ENCODE results near the gene C6.
"Not testable (repeated sequence)": the region's sequence is repeated elsewhere in the genome, so short reads cannot be mapped to it uniquely, and the experiment has no call there.

The C6 gene

GRCh38 chr5:41230276-41230675 is 16.9 kb upstream of the C6 start:
- H3K27ac ChIP-seq (ENCODE audit: low read length); H3K4me1 ChIP-seq (ENCODE audit: control insufficient read depth in 1 of 2, insufficient read depth in 2 of 2, low read length in 2 of 2); H3K27me3 ChIP-seq (ENCODE audit: low read depth, low read length); H3K4me3 ChIP-seq (ENCODE audit: low read depth in 1 of 2, low read length in 2 of 2); H3K9me3 ChIP-seq (ENCODE audit: control insufficient read depth in 1 of 2, low read length in 2 of 2); H3K36me3 ChIP-seq (ENCODE audit: control insufficient read depth in 1 of 2, insufficient read depth in 2 of 2, low read length in 2 of 2): not testable (repeated sequence)

- peaks cover 0 to 4% of the 10 kb centered on the region in 2 donors for H3K9me3 ChIP-seq (ENCODE audit: control insufficient read depth in 1 of 2, low read length in 2 of 2)
- no peak overlapping the region for H3K27ac ChIP-seq (ENCODE audit: low read length)
- no peak overlapping the region for H3K4me3 ChIP-seq (ENCODE audit: low read depth in 1 of 2, low read length in 2 of 2)
- H3K4me1 ChIP-seq (ENCODE audit: control insufficient read depth in 1 of 2, insufficient read depth in 2 of 2, low read length in 2 of 2): peaks cover 0 to 4% of the 10 kb centered on the region in 2 donors
- H3K36me3 ChIP-seq (ENCODE audit: control insufficient read depth in 1 of 2, insufficient read depth in 2 of 2, low read length in 2 of 2): no peaks in the 10 kb centered on the region
- no peaks in the 10 kb centered on the region for H3K27me3 ChIP-seq (ENCODE audit: low read depth, low read length)
These were observed 10.6 kb upstream of the C6 start for GRCh38 chr5:41223962-41224361.

GRCh38 chr5:41219658-41220269 is 6.4 kb upstream of the C6 start:
- peaks cover 0 to 4% of the 10 kb centered on the region in 2 donors for H3K4me1 ChIP-seq (ENCODE audit: control insufficient read depth in 1 of 2, insufficient read depth in 2 of 2, low read length in 2 of 2)
- H3K4me3 ChIP-seq (ENCODE audit: low read depth in 1 of 2, low read length in 2 of 2): no peak overlapping the region
- no peaks in the 10 kb centered on the region for H3K27me3 ChIP-seq (ENCODE audit: low read depth, low read length)
- no peaks in the 10 kb centered on the region for H3K9me3 ChIP-seq (ENCODE audit: control insufficient read depth in 1 of 2, low read length in 2 of 2)
- no peak overlapping the region for H3K27ac ChIP-seq (ENCODE audit: low read length)
- no peaks in the 10 kb centered on the region for H3K36me3 ChIP-seq (ENCODE audit: control insufficient read depth in 1 of 2, insufficient read depth in 2 of 2, low read length in 2 of 2)

GRCh38 chr5:41218929-41219657 is 5.8 kb upstream of the C6 start:
- Histone ChIP-seq H3K9me3 (ENCODE audit: control insufficient read depth in 1 of 2, low read length in 2 of 2) (no peaks in the 10 kb centered on the region), H3K27ac (ENCODE audit: low read length) (no peak overlapping the region), H3K27me3 (ENCODE audit: low read depth, low read length) (no peaks in the 10 kb centered on the region), H3K4me3 (ENCODE audit: low read depth in 1 of 2, low read length in 2 of 2) (no peak overlapping the region), H3K4me1 (ENCODE audit: control insufficient read depth in 1 of 2, insufficient read depth in 2 of 2, low read length in 2 of 2) (peaks cover 0 to 4% of the 10 kb centered on the region in 2 donors), H3K36me3 (ENCODE audit: control insufficient read depth in 1 of 2, insufficient read depth in 2 of 2, low read length in 2 of 2) (no peaks in the 10 kb centered on the region)

- no peaks in the 10 kb centered on the region for H3K9me3 ChIP-seq (ENCODE audit: control insufficient read depth in 1 of 2, low read length in 2 of 2)
- no peak overlapping the region for H3K4me3 ChIP-seq (ENCODE audit: low read depth in 1 of 2, low read length in 2 of 2)
- peaks cover 0 to under 1% of the 10 kb centered on the region in 2 donors for H3K4me1 ChIP-seq (ENCODE audit: control insufficient read depth in 1 of 2, insufficient read depth in 2 of 2, low read length in 2 of 2)
- H3K27ac ChIP-seq (ENCODE audit: low read length): no peak overlapping the region
- no peaks in the 10 kb centered on the region for H3K27me3 ChIP-seq (ENCODE audit: low read depth, low read length)
- no peaks in the 10 kb centered on the region for H3K36me3 ChIP-seq (ENCODE audit: control insufficient read depth in 1 of 2, insufficient read depth in 2 of 2, low read length in 2 of 2)
These were observed 850 bp upstream of the C6 start for GRCh38 chr5:41214182-41214581.

GRCh38 chr5:41212935-41213334 is 397 bp downstream of the C6 start:
- H3K4me3 ChIP-seq (ENCODE audit: low read depth in 1 of 2, low read length in 2 of 2): no peak overlapping the region
- no peaks in the 10 kb centered on the region for H3K27me3 ChIP-seq (ENCODE audit: low read depth, low read length)

GRCh38 chr5:41211417-41211816 is 1.9 kb downstream of the C6 start:
- Histone ChIP-seq H3K27ac (ENCODE audit: low read length) (no peak overlapping the region), H3K27me3 (ENCODE audit: low read depth, low read length) (no peaks in the 10 kb centered on the region), H3K36me3 (ENCODE audit: control insufficient read depth in 1 of 2, insufficient read depth in 2 of 2, low read length in 2 of 2) (no peaks in the 10 kb centered on the region), H3K4me3 (ENCODE audit: low read depth in 1 of 2, low read length in 2 of 2) (no peak overlapping the region), H3K4me1 (ENCODE audit: control insufficient read depth in 1 of 2, insufficient read depth in 2 of 2, low read length in 2 of 2) (no peaks in the 10 kb centered on the region), H3K9me3 (ENCODE audit: control insufficient read depth in 1 of 2, low read length in 2 of 2) (no peaks in the 10 kb centered on the region)

More at GRCh38 chr5:41212935-41213334, 397 bp downstream of the C6 start:
- Histone ChIP-seq H3K27ac (ENCODE audit: low read length) (no peak overlapping the region), H3K36me3 (ENCODE audit: control insufficient read depth in 1 of 2, insufficient read depth in 2 of 2, low read length in 2 of 2) (no peaks in the 10 kb centered on the region), H3K4me1 (ENCODE audit: control insufficient read depth in 1 of 2, insufficient read depth in 2 of 2, low read length in 2 of 2) (no peaks in the 10 kb centered on the region), H3K9me3 (ENCODE audit: control insufficient read depth in 1 of 2, low read length in 2 of 2) (no peaks in the 10 kb centered on the region)

- H3K9me3 ChIP-seq (ENCODE audit: control insufficient read depth in 1 of 2, low read length in 2 of 2); H3K27ac ChIP-seq (ENCODE audit: low read length); H3K4me1 ChIP-seq (ENCODE audit: control insufficient read depth in 1 of 2, insufficient read depth in 2 of 2, low read length in 2 of 2); H3K4me3 ChIP-seq (ENCODE audit: low read depth in 1 of 2, low read length in 2 of 2); H3K27me3 ChIP-seq (ENCODE audit: low read depth, low read length); H3K36me3 ChIP-seq (ENCODE audit: control insufficient read depth in 1 of 2, insufficient read depth in 2 of 2, low read length in 2 of 2): not testable (repeated sequence)
These were observed 7.9 kb downstream of the C6 start for GRCh38 chr5:41205475-41205874.

- H3K36me3 ChIP-seq (ENCODE audit: control insufficient read depth in 1 of 2, insufficient read depth in 2 of 2, low read length in 2 of 2): no peaks in the 10 kb centered on the region
- no peaks in the 10 kb centered on the region for H3K9me3 ChIP-seq (ENCODE audit: control insufficient read depth in 1 of 2, low read length in 2 of 2)
- no peak overlapping the region for H3K27ac ChIP-seq (ENCODE audit: low read length)
- no peaks in the 10 kb centered on the region for H3K4me1 ChIP-seq (ENCODE audit: control insufficient read depth in 1 of 2, insufficient read depth in 2 of 2, low read length in 2 of 2)
- no peaks in the 10 kb centered on the region for H3K27me3 ChIP-seq (ENCODE audit: low read depth, low read length)
- no peak overlapping the region for H3K4me3 ChIP-seq (ENCODE audit: low read depth in 1 of 2, low read length in 2 of 2)
These were observed 10.3 kb downstream of the C6 start for GRCh38 chr5:41203033-41203432.

- H3K36me3 ChIP-seq (ENCODE audit: control insufficient read depth in 1 of 2, insufficient read depth in 2 of 2, low read length in 2 of 2): no peaks in the 10 kb centered on the region
- H3K27me3 ChIP-seq (ENCODE audit: low read depth, low read length): no peaks in the 10 kb centered on the region
- no peaks in the 10 kb centered on the region for H3K9me3 ChIP-seq (ENCODE audit: control insufficient read depth in 1 of 2, low read length in 2 of 2)
- H3K4me1 ChIP-seq (ENCODE audit: control insufficient read depth in 1 of 2, insufficient read depth in 2 of 2, low read length in 2 of 2): no peaks in the 10 kb centered on the region
- H3K4me3 ChIP-seq (ENCODE audit: low read depth in 1 of 2, low read length in 2 of 2): no peak overlapping the region
- no peak overlapping the region for H3K27ac ChIP-seq (ENCODE audit: low read length)
These were observed 12.1 kb downstream of the C6 start for GRCh38 chr5:41201082-41201772.

GRCh38 chr5:41200506-41200905 is 12.8 kb downstream of the C6 start:
- Histone ChIP-seq H3K27me3 (ENCODE audit: low read depth, low read length) (no peaks in the 10 kb centered on the region), H3K36me3 (ENCODE audit: control insufficient read depth in 1 of 2, insufficient read depth in 2 of 2, low read length in 2 of 2) (no peaks in the 10 kb centered on the region), H3K9me3 (ENCODE audit: control insufficient read depth in 1 of 2, low read length in 2 of 2) (no peaks in the 10 kb centered on the region), H3K27ac (ENCODE audit: low read length) (no peak overlapping the region), H3K4me3 (ENCODE audit: low read depth in 1 of 2, low read length in 2 of 2) (no peak overlapping the region), H3K4me1 (ENCODE audit: control insufficient read depth in 1 of 2, insufficient read depth in 2 of 2, low read length in 2 of 2) (no peaks in the 10 kb centered on the region)
